Naive B cell (primary cell): Measurements from ENCODE around the gene WDR33. TPM values are rescaled to one million over a fixed set of nuclear protein-coding genes. Genes with fewer than 3 reads are reported as not detected.
A peak's percentile ranks its signal among the peaks of the same experiment; 100 is the strongest.

Experiments used
- ATAC-seq, 2 donors: fragments of 150-1000 bp; cut with Tn5 transposase; 2 replicates each; pipeline ENCODE4 v1.10.0; 2021; ENCODE audit warnings: low read depth in 2 of 2, mild to moderate bottlenecking in 2 of 2, moderate library complexity in 2 of 2
- DNase-seq: peaks from one replicate; pipeline ENCODE4 v3.0.0; 2022
- H3K27ac Mint-ChIP-seq, 6 donors: one replicate each; pipeline ENCODE4 v1.8.0; 2020 to 2022; ENCODE audit warnings: mild to moderate bottlenecking in 6 of 6, mixed read lengths in 6 of 6, moderate library complexity in 5 of 6, inconsistent platforms in 2 of 6
- H3K27me3 Mint-ChIP-seq, 3 donors: one replicate each; pipeline ENCODE4 v1.8.0; 2021 to 2022; ENCODE audit warnings: mixed read lengths in 3 of 3, mild to moderate bottlenecking in 1 of 3
- H3K36me3 Mint-ChIP-seq, 2 donors: one replicate each; pipeline ENCODE4 v1.8.0; 2020 to 2022; ENCODE audit warnings: mixed read lengths in 2 of 2, inconsistent platforms in 1 of 2, mild to moderate bottlenecking in 1 of 2
- H3K4me1 Mint-ChIP-seq, 3 donors: one replicate each; pipeline ENCODE4 v1.8.0; 2020 to 2022; ENCODE audit warnings: mixed read lengths in 3 of 3, inconsistent platforms in 1 of 3, mild to moderate bottlenecking in 1 of 3, moderate library complexity in 1 of 3
- H3K4me3 Mint-ChIP-seq, 8 donors: one replicate each; pipeline ENCODE4 v1.8.0; 2020 to 2022; ENCODE audit warnings: mild to moderate bottlenecking in 8 of 8, mixed read lengths in 8 of 8, moderate library complexity in 8 of 8, inconsistent platforms in 2 of 8
- H3K9me3 Mint-ChIP-seq, 7 donors: one replicate each; pipeline ENCODE4 v1.8.0; 2020 to 2022; ENCODE audit warnings: mixed read lengths in 7 of 7, mild to moderate bottlenecking in 5 of 7, inconsistent platforms in 2 of 7, moderate library complexity in 1 of 7
- polyA plus RNA-seq, 6 donors: library from polyadenylated mRNA; unstranded; fragments of 300-500 nt; fragmentation: Illumina TruSeq; gene quantifications; one replicate each; pipeline ENCODE4 v1.2.3, GENCODE V29; 2021; ENCODE audit warnings: low read depth in 6 of 6

The WDR33 gene
- polyA plus RNA-seq, 6 donors from 2014 or later: 20.5 to 50.4 (median 37.3) TPM

- Mint-ChIP-seq H3K27me3 (no peaks in the 10 kb centered on the region), H3K9me3 (no peaks in the 10 kb centered on the region), H3K4me1 (peaks cover 3 to 14% (median 6%) of the 10 kb centered on the region in 3 donors), H3K27ac (peak overlapping the region in 4 of 6 donors; percentile 71 to 92 (median 77)), H3K4me3 (peak overlapping the region in 1 of 8 donors; percentile 85), H3K36me3 (peaks cover 7 to 14% of the 10 kb centered on the region in 2 donors)
- DNase-seq: no peak
- ATAC-seq: no peak
Measured at GRCh38 chr2:127740665-127741288, 70.2 kb downstream of the WDR33 start.

- peaks cover 3 to 14% (median 6%) of the 10 kb centered on the region in 3 donors for H3K4me1 Mint-ChIP-seq
- no peak for DNase-seq
- H3K36me3 Mint-ChIP-seq: peaks cover 2 to 13% of the 10 kb centered on the region in 2 donors
- no peaks in the 10 kb centered on the region for H3K27me3 Mint-ChIP-seq
- peak overlapping the region in 1 of 6 donors; percentile 82 for H3K27ac Mint-ChIP-seq
- no peak overlapping the region for H3K4me3 Mint-ChIP-seq
- ATAC-seq: no peak
- H3K9me3 Mint-ChIP-seq: no peaks in the 10 kb centered on the region
Measured at GRCh38 chr2:127739800-127740199, 71.2 kb downstream of the WDR33 start.

- no peak overlapping the region for H3K27ac Mint-ChIP-seq
- H3K4me1 Mint-ChIP-seq: peaks cover 3 to 14% (median 6%) of the 10 kb centered on the region in 3 donors
- H3K4me3 Mint-ChIP-seq: no peak overlapping the region
- no peaks in the 10 kb centered on the region for H3K9me3 Mint-ChIP-seq
- ATAC-seq (no peak), DNase-seq (no peak)
- peaks cover 0 to 7% of the 10 kb centered on the region in 2 donors for H3K36me3 Mint-ChIP-seq
- no peaks in the 10 kb centered on the region for H3K27me3 Mint-ChIP-seq
Measured at GRCh38 chr2:127737892-127738291, 73.1 kb downstream of the WDR33 start.

GRCh38 chr2:127735537-127736399 lies 75.2 kb downstream of the WDR33 start:
- peak overlapping the region in 2 of 6 donors; percentile 73 to 80 for H3K27ac Mint-ChIP-seq
- H3K27me3 Mint-ChIP-seq: no peaks in the 10 kb centered on the region
- DNase-seq: no peak
- H3K4me1 Mint-ChIP-seq: peaks cover 0 to under 1% (median 0%) of the 10 kb centered on the region in 3 donors
- no peak overlapping the region for H3K4me3 Mint-ChIP-seq
- no peaks in the 10 kb centered on the region for H3K9me3 Mint-ChIP-seq
- H3K36me3 Mint-ChIP-seq: peaks cover 0 to 7% of the 10 kb centered on the region in 2 donors
- ATAC-seq: no peak

DNA sequence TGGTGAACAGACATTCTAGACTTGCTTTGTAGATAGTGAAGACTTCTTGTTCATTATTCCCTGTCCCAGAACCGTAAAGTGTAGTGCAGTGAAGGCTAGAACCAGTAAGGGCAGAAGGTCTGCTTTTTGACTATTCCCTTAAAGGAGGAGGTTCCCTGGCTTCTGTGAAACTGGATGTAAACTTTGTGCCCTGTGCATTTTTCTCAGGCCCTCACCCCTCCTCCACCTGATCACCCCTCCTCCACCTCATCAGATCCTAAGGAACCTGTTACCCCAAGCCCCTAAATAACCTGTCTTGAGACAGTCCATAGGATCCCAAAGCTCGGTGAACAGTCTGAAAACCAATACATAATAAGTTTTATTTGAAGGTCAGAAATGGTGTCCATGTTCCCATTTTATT lies 75.9 kb downstream of the WDR33 start:
- Mint-ChIP-seq H3K9me3 (no peaks in the 10 kb centered on the region), H3K27me3 (no peaks in the 10 kb centered on the region), H3K27ac (no peak overlapping the region), H3K4me3 (peak overlapping the region in 1 of 8 donors; percentile 3), H3K36me3 (peaks cover 0 to 7% of the 10 kb centered on the region in 2 donors), H3K4me1 (no peaks in the 10 kb centered on the region)
- ATAC-seq: no peak
- no peak for DNase-seq

GRCh38 chr2:127733816-127734537 lies 77.0 kb downstream of the WDR33 start:
- Mint-ChIP-seq H3K27ac (peak overlapping the region in 2 of 6 donors; percentile 24 to 59), H3K4me3 (no peak overlapping the region), H3K36me3 (peaks cover 0 to 7% of the 10 kb centered on the region in 2 donors), H3K9me3 (no peaks in the 10 kb centered on the region), H3K27me3 (no peaks in the 10 kb centered on the region), H3K4me1 (no peaks in the 10 kb centered on the region)
- no peak for DNase-seq
- ATAC-seq: no peak

GRCh38 chr2:127733113-127733815 lies 77.7 kb downstream of the WDR33 start:
- Mint-ChIP-seq H3K9me3 (no peaks in the 10 kb centered on the region), H3K4me3 (no peak overlapping the region), H3K36me3 (peaks cover 0 to 7% of the 10 kb centered on the region in 2 donors), H3K27ac (peak overlapping the region in 2 of 6 donors; percentile 24 to 82), H3K4me1 (no peaks in the 10 kb centered on the region), H3K27me3 (no peaks in the 10 kb centered on the region)
- no peak for DNase-seq
- no peak for ATAC-seq

DNA sequence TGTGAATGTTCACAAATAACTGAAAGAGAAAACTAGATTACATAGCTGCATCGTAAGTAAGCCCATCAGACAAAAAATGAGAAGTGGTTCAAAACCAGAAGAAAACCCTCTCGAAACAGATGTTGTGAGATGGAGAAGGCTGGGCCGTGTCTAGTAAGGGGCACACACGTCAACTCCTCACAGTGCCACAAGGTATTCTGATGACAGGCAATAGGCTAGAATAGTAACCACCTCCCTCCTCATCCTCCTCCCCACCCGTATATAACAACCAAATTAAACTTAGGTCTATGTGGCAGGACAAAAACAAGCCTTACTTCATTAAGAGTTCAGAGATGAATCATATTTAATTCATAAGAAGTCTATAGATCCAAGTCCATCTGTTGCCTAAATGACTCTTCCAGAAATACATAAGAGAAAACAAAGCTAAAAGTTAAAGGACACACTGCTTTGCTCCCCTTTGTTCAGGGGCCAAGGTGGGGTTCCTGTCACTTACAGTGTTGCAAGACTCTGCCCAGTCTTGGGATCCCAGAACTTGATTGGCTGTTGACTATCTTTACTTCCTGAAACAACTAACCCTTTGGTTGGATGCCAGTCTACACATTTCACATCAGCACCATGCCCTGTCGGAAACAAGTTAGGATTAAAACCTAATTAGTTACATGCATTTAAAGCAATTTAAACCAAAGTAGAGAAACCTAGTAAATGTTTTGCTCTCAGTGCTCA lies 84.7 kb downstream of the WDR33 start:
- H3K27ac Mint-ChIP-seq: peak overlapping the region in 1 of 6 donors; percentile 69
- H3K4me1 Mint-ChIP-seq: no peaks in the 10 kb centered on the region
- H3K9me3 Mint-ChIP-seq: no peaks in the 10 kb centered on the region
- H3K27me3 Mint-ChIP-seq: no peaks in the 10 kb centered on the region
- ATAC-seq (no peak), DNase-seq (no peak)
- H3K36me3 Mint-ChIP-seq: peaks cover 16 to 20% of the 10 kb centered on the region in 2 donors
- no peak overlapping the region for H3K4me3 Mint-ChIP-seq

- Mint-ChIP-seq H3K27ac (no peak overlapping the region), H3K27me3 (no peaks in the 10 kb centered on the region), H3K4me3 (no peak overlapping the region), H3K9me3 (no peaks in the 10 kb centered on the region), H3K36me3 (peaks cover 23 to 25% of the 10 kb centered on the region in 2 donors), H3K4me1 (no peaks in the 10 kb centered on the region)
- ATAC-seq (no peak), DNase-seq (no peak)
Measured at GRCh38 chr2:127722807-127723206, 88.2 kb downstream of the WDR33 start.

GRCh38 chr2:127721978-127722355 lies 89.0 kb downstream of the WDR33 start:
- Mint-ChIP-seq H3K27me3 (no peaks in the 10 kb centered on the region), H3K4me3 (no peak overlapping the region), H3K27ac (peak overlapping the region in 2 of 6 donors; percentile 15 to 30), H3K9me3 (no peaks in the 10 kb centered on the region), H3K36me3 (peaks cover 23 to 25% of the 10 kb centered on the region in 2 donors), H3K4me1 (no peaks in the 10 kb centered on the region)
- ATAC-seq (no peak), DNase-seq (no peak)

DNA sequence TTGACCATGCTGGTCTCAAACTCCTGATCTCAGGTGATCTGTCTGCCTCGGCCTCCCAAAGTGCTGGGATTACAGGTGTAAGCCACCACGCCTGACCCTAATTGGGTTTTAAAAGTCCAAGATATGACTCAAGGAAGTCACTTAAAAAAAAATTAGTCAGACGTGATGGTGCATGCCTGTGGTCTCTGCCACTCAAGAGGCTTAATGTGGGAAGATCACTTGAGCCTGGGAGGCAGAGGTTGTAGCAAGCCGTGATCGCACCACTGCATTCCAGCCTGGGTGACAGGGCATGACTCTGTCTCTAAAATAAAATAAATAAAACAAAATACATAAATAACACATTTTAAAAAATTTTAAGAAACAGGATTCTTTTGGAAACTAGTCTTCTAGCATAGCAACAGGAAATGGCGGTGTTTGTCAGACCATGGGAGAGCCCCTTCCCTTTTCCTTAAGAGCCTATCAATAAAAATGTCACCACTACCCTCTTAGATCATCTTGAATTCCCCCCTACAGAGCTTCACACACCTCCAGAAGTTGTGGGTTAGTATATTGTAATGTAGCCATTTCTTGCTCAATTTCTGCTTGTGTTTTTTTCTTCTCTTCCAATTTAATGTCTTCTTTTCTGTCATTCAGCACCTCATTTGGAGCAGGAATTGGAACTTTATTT lies 89.5 kb downstream of the WDR33 start:
- no peak for ATAC-seq
- no peaks in the 10 kb centered on the region for H3K9me3 Mint-ChIP-seq
- peak overlapping the region in 2 of 6 donors; percentile 30 to 70 for H3K27ac Mint-ChIP-seq
- H3K27me3 Mint-ChIP-seq: no peaks in the 10 kb centered on the region
- DNase-seq: no peak
- peaks cover 0 to 1% (median 0%) of the 10 kb centered on the region in 3 donors for H3K4me1 Mint-ChIP-seq
- H3K36me3 Mint-ChIP-seq: peaks cover 23 to 28% of the 10 kb centered on the region in 2 donors
- no peak overlapping the region for H3K4me3 Mint-ChIP-seq
